Measurements from ENCODE around the gene TMEM236.

DNA sequence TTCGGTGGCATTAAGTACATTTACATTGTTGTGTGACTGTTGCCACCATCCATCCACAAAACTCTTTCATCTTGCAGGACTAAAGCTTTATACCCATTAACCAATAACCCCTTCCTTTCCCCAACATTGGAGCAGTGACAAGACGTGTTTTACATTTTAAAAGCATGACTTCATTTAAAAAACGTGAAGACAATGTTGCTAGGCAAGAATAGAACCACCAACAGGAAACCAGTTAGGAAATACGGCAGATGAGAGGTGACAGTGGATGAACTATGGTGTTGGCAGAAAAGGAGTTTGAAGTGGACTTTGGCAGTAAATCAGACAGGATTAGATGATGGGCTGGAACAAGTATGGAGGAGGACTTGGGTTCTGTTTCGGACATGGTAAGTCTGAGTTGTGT lies 17.0 kb downstream of the TMEM236 start:
- TF ChIP-seq TBL1XR1 (IDR thresholded peaks at IDR 0.05; ENCODE audit: low read length in 2 of 2) (no peak), ZNF263 (CRISPR knock-in tag; IDR thresholded peaks at IDR 0.05; ENCODE audit: borderline replicate concordance) (no peak), BHLHE40 (IDR thresholded peaks at IDR 0.05; ENCODE audit: low read length) (no peak), CEBPB (tag; IDR thresholded peaks at IDR 0.05) (no peak), NONO (IDR thresholded peaks at IDR 0.05; ENCODE audit: low read depth in 2 of 2, low read length in 1 of 2) (no peak), EZH2 (IDR thresholded peaks at IDR 0.05; ENCODE audit: borderline replicate concordance, low read depth, low read length) (no peak), JUND (IDR thresholded peaks at IDR 0.05; ENCODE audit: borderline replicate concordance, low read depth, low read length) (no peak), JUND (tag; IDR thresholded peaks at IDR 0.05; ENCODE audit: borderline replicate concordance, low read depth, low read length) (no peak)
- TF ChIP-seq, protein P1, sequence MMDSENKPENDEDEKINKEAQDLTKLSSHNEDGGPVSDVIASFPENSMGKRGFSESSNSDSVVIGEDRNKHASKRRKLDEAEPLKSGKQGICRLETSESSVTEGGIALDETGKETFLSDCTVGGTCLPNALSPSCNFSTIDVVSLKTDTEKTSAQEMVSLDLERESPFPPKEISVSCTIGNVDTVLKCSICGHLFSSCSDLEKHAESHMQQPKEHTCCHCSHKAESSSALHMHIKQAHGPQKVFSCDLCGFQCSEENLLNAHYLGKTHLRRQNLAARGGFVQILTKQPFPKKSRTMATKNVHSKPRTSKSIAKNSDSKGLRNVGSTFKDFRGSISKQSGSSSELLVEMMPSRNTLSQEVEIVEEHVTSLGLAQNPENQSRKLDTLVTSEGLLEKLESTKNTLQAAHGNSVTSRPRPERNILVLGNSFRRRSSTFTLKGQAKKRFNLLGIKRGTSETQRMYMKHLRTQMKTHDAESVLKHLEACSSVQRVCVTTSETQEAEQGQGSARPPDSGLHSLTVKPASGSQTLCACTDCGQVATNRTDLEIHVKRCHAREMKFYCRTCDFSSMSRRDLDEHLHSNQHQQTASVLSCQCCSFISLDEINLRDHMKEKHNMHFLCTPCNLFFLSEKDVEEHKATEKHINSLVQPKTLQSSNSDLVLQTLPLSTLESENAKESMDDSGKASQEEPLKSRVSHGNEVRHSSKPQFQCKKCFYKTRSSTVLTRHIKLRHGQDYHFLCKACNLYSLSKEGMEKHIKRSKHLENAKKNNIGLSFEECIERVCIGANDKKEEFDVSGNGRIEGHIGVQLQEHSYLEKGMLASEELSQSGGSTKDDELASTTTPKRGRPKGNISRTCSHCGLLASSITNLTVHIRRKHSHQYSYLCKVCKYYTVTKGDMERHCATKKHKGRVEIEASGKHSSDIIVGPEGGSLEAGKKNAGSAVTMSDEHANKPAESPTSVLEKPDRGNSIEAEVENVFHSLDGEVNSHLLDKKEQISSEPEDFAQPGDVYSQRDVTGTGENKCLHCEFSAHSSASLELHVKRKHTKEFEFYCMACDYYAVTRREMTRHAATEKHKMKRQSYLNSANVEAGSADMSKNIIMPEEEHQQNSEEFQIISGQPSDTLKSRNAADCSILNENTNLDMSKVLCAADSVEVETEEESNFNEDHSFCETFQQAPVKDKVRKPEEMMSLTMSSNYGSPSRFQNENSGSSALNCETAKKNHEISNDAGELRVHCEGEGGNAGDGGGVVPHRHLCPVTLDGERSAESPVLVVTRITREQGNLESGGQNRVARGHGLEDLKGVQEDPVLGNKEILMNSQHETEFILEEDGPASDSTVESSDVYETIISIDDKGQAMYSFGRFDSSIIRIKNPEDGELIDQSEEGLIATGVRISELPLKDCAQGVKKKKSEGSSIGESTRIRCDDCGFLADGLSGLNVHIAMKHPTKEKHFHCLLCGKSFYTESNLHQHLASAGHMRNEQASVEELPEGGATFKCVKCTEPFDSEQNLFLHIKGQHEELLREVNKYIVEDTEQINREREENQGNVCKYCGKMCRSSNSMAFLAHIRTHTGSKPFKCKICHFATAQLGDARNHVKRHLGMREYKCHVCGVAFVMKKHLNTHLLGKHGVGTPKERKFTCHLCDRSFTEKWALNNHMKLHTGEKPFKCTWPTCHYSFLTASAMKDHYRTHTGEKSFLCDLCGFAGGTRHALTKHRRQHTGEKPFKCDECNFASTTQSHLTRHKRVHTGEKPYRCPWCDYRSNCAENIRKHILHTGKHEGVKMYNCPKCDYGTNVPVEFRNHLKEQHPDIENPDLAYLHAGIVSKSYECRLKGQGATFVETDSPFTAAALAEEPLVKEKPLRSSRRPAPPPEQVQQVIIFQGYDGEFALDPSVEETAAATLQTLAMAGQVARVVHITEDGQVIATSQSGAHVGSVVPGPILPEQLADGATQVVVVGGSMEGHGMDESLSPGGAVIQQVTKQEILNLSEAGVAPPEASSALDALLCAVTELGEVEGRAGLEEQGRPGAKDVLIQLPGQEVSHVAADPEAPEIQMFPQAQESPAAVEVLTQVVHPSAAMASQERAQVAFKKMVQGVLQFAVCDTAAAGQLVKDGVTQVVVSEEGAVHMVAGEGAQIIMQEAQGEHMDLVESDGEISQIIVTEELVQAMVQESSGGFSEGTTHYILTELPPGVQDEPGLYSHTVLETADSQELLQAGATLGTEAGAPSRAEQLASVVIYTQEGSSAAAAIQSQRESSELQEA (IDR thresholded peaks at IDR 0.05; ENCODE audit: low read depth) = no peak
- TF ChIP-seq, protein P2, sequence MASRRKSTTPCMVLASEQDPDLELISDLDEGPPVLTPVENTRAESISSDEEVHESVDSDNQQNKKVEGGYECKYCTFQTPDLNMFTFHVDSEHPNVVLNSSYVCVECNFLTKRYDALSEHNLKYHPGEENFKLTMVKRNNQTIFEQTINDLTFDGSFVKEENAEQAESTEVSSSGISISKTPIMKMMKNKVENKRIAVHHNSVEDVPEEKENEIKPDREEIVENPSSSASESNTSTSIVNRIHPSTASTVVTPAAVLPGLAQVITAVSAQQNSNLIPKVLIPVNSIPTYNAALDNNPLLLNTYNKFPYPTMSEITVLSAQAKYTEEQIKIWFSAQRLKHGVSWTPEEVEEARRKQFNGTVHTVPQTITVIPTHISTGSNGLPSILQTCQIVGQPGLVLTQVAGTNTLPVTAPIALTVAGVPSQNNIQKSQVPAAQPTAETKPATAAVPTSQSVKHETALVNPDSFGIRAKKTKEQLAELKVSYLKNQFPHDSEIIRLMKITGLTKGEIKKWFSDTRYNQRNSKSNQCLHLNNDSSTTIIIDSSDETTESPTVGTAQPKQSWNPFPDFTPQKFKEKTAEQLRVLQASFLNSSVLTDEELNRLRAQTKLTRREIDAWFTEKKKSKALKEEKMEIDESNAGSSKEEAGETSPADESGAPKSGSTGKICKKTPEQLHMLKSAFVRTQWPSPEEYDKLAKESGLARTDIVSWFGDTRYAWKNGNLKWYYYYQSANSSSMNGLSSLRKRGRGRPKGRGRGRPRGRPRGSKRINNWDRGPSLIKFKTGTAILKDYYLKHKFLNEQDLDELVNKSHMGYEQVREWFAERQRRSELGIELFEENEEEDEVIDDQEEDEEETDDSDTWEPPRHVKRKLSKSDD (conservative IDR thresholded peaks at IDR 0.05; ENCODE audit: low read length) = no peak
- TF ChIP-seq, protein P3, sequence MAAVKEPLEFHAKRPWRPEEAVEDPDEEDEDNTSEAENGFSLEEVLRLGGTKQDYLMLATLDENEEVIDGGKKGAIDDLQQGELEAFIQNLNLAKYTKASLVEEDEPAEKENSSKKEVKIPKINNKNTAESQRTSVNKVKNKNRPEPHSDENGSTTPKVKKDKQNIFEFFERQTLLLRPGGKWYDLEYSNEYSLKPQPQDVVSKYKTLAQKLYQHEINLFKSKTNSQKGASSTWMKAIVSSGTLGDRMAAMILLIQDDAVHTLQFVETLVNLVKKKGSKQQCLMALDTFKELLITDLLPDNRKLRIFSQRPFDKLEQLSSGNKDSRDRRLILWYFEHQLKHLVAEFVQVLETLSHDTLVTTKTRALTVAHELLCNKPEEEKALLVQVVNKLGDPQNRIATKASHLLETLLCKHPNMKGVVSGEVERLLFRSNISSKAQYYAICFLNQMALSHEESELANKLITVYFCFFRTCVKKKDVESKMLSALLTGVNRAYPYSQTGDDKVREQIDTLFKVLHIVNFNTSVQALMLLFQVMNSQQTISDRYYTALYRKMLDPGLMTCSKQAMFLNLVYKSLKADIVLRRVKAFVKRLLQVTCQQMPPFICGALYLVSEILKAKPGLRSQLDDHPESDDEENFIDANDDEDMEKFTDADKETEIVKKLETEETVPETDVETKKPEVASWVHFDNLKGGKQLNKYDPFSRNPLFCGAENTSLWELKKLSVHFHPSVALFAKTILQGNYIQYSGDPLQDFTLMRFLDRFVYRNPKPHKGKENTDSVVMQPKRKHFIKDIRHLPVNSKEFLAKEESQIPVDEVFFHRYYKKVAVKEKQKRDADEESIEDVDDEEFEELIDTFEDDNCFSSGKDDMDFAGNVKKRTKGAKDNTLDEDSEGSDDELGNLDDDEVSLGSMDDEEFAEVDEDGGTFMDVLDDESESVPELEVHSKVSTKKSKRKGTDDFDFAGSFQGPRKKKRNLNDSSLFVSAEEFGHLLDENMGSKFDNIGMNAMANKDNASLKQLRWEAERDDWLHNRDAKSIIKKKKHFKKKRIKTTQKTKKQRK (IDR thresholded peaks at IDR 0.05; ENCODE audit: borderline replicate concordance, low read depth, low read length) = no peak
